Natural killer cell (primary cell): ENCODE measurements around the gene NSG2. TPM values are rescaled to one million over a fixed set of nuclear protein-coding genes. Genes with fewer than 3 reads are reported as not detected.

Source experiments
- ATAC-seq, 3 donors: fragments of 150-1000 bp in 2 of 3; fragments of 200-7000 bp in 1 of 3; cut with Tn5 transposase; 1 replicate in 1 of 3; 2 replicates in 2 of 3; pipeline ENCODE4 v1.10.0; 2021; ENCODE audit warnings: mild to moderate bottlenecking in 2 of 3, moderate library complexity in 2 of 3
- DNase-seq, 2 donors: peaks; one replicate each; pipeline versions ENCODE4 v3.0.0 to v3.0.0-alpha.2; 2013 to 2021; ENCODE audit warnings: mixed read lengths in 1 of 2
- H3K27ac ChIP-seq: one replicate; pipeline ENCODE4 v1.5.1; 2013; ENCODE audit warnings: mild to moderate bottlenecking, low read length
- H3K27me3 ChIP-seq: one replicate; pipeline ENCODE4 v1.6.1; 2013; ENCODE audit warnings: low read length; ENCODE audit not compliant: control insufficient read depth, insufficient read depth
- H3K36me3 ChIP-seq: one replicate; pipeline ENCODE4 v1.6.1; 2013; ENCODE audit warnings: low read length; ENCODE audit not compliant: control insufficient read depth, insufficient read depth
- H3K4me1 ChIP-seq: one replicate; pipeline ENCODE4 v1.6.1; 2013; ENCODE audit warnings: low read length; ENCODE audit not compliant: control insufficient read depth, insufficient read depth
- H3K4me3 ChIP-seq: one replicate; pipeline ENCODE4 v1.5.1; 2013; ENCODE audit warnings: low read length
- H3K9me3 ChIP-seq: one replicate; pipeline ENCODE4 v1.6.1; 2013; ENCODE audit warnings: low read length; ENCODE audit not compliant: control insufficient read depth, insufficient read depth
- H3K27ac Mint-ChIP-seq, 2 donors: one replicate each; pipeline ENCODE4 v1.8.0; 2022; ENCODE audit warnings: mild to moderate bottlenecking in 2 of 2, mixed read lengths in 2 of 2, moderate library complexity in 1 of 2
- H3K27me3 Mint-ChIP-seq, 2 donors: one replicate each; pipeline ENCODE4 v1.8.0; 2022; ENCODE audit warnings: low read depth in 2 of 2, mixed read lengths in 2 of 2
- H3K36me3 Mint-ChIP-seq: one replicate; pipeline ENCODE4 v1.8.0; 2022; ENCODE audit warnings: mixed read lengths
- H3K4me1 Mint-ChIP-seq, 2 donors: one replicate each; pipeline ENCODE4 v1.8.0; 2022; ENCODE audit warnings: mixed read lengths in 2 of 2
- H3K4me3 Mint-ChIP-seq: one replicate; pipeline ENCODE4 v1.8.0; 2022; ENCODE audit warnings: mild to moderate bottlenecking, moderate library complexity, mixed read lengths
- H3K9me3 Mint-ChIP-seq, 2 donors: one replicate each; pipeline ENCODE4 v1.8.0; 2022; ENCODE audit warnings: mixed read lengths in 2 of 2
- WGBS: methylation state at CpG from one replicate; pipeline ENCODE4 v1.1.7; 2013; ENCODE audit warnings: missing lambda C conversion rate; ENCODE audit not compliant: insufficient coverage; 5-methylcytosine and 5-hydroxymethylcytosine counted together
- intact Hi-C: fragments of 100-400 bp; cut with micrococcal nuclease; formaldehyde crosslinking; loops from one replicate; pipeline ENCODE4 v1.14.2; 2022
- total RNA-seq, 4 donors: library from RNA; stranded (reverse); fragments of 120-200 nt in 1 of 4; gene quantifications; one replicate each; pipeline versions ENCODE4 v1.2.3 to v1.2.4, GENCODE V29; 2013 to 2022
- TF ChIP-seq, protein P1 (sequence below): fragments of 200-600 bp; IDR thresholded peaks from one replicate; pipeline ENCODE4 v1.8.0; 2022; ENCODE audit warnings: antibody characterized with exemption

Gene NSG2
- total RNA-seq, 3 donors from 2014 or later (not counting 1 experiment from before 2014, with no cell fraction given) = not detected

DNA sequence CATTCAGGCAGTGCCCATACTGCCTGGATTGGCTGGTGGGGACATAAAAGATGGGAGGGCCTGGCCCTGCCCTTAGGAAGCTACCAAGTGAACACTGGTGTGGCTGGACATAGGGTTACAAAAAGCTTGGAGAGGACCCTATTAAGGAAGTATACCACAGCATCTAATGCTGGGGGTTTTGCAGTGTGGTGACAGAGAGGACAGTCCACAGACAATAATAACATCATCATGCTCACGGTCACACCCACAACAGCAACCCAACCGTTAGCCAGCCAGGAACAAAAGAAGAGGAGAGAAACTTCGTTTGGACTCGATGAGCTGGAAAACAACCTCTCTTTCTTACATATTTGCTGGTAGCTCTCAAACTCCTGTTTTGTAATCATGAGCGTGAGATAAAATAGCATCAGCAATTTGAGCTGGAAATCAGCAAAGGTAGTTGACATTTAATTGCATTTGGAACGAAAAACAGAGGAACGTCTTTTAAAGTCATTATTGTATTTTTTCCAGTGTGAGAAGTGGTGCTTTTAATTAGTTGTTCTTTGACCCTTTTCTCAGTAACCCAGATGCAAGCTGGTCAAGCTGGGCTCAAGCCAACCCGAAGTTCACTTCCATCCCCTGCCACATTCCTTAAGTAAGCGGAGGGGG, 73.4 kb downstream of the NSG2 start:
- H3K9me3 Mint-ChIP-seq = no peaks in the 10 kb centered on the region
- no peak overlapping the region for H3K27ac Mint-ChIP-seq
- Histone ChIP-seq H3K27me3 (no peaks in the 10 kb centered on the region), H3K36me3 (no peaks in the 10 kb centered on the region), H3K4me3 (no peak overlapping the region), H3K27ac (no peak overlapping the region), H3K9me3 (no peaks in the 10 kb centered on the region), H3K4me1 (no peaks in the 10 kb centered on the region)
- H3K4me3 Mint-ChIP-seq = no peak overlapping the region
- TF ChIP-seq, protein P1, sequence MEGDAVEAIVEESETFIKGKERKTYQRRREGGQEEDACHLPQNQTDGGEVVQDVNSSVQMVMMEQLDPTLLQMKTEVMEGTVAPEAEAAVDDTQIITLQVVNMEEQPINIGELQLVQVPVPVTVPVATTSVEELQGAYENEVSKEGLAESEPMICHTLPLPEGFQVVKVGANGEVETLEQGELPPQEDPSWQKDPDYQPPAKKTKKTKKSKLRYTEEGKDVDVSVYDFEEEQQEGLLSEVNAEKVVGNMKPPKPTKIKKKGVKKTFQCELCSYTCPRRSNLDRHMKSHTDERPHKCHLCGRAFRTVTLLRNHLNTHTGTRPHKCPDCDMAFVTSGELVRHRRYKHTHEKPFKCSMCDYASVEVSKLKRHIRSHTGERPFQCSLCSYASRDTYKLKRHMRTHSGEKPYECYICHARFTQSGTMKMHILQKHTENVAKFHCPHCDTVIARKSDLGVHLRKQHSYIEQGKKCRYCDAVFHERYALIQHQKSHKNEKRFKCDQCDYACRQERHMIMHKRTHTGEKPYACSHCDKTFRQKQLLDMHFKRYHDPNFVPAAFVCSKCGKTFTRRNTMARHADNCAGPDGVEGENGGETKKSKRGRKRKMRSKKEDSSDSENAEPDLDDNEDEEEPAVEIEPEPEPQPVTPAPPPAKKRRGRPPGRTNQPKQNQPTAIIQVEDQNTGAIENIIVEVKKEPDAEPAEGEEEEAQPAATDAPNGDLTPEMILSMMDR = no peak
- DNase-seq (no peak), ATAC-seq (no peak)
- H3K4me1 Mint-ChIP-seq = no peaks in the 10 kb centered on the region
- H3K36me3 Mint-ChIP-seq = no peaks in the 10 kb centered on the region
- intact Hi-C loops = no loop called here
- no peaks in the 10 kb centered on the region for H3K27me3 Mint-ChIP-seq
- 88% methylated on average over 9 of the region's 9 CpGs for WGBS

GRCh38 chr5:174119468-174119881, 74.0 kb downstream of the NSG2 start:
- TF ChIP-seq, protein P1 = no peak
- intact Hi-C loops = no loop called here
- Histone ChIP-seq H3K36me3 (no peaks in the 10 kb centered on the region), H3K9me3 (no peaks in the 10 kb centered on the region), H3K27ac (no peak overlapping the region), H3K4me1 (no peaks in the 10 kb centered on the region), H3K4me3 (no peak overlapping the region), H3K27me3 (no peaks in the 10 kb centered on the region)
- 70% methylated on average over 7 of the region's 8 CpGs for WGBS
- H3K27me3 Mint-ChIP-seq = no peaks in the 10 kb centered on the region
- no peak overlapping the region for H3K4me3 Mint-ChIP-seq
- no peak for ATAC-seq
- no peak overlapping the region for H3K27ac Mint-ChIP-seq
- no peaks in the 10 kb centered on the region for H3K9me3 Mint-ChIP-seq
- DNase-seq = no peak
- H3K4me1 Mint-ChIP-seq = no peaks in the 10 kb centered on the region
- H3K36me3 Mint-ChIP-seq = no peaks in the 10 kb centered on the region

DNA sequence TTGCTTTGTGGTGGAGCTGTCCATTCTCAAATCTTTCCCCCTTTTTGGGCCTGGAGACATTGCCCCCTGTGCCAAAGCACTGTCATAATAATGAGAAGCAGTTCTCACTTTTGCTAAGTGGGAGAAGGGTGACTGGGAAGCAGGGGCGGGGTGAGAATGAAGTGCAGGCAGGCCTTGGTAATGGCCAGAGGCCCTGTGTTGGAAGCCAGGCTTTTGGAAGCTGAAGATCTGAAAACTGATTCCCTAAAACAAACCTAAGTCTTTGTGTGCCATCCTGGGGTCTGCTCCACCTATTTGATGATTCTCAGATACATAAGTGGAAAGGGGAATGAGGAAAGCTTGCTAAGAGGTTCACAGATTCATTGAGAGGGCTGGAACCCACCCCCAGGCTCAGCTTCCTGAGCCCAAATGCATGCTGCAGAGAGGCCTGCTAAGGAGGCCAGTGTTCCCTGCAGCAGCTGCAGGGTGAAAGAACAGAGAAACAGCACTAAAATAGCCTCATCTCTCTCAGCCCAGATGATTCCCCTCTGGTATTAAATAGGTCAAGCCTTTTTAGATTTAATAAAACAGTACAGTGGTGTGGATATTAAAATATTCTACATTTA, 75.0 kb downstream of the NSG2 start:
- H3K9me3 ChIP-seq = no peaks in the 10 kb centered on the region
- ATAC-seq (no peak), DNase-seq (no peak)
- TF ChIP-seq, protein P1 = no peak
- no peak overlapping the region for H3K4me3 ChIP-seq
- no peaks in the 10 kb centered on the region for H3K9me3 Mint-ChIP-seq
- no peaks in the 10 kb centered on the region for H3K36me3 Mint-ChIP-seq
- no peaks in the 10 kb centered on the region for H3K27me3 ChIP-seq
- peaks cover 0 to 2% of the 10 kb centered on the region in 2 donors for H3K27me3 Mint-ChIP-seq
- WGBS = 91% methylated on average over 1 of the region's 1 CpG
- H3K4me3 Mint-ChIP-seq = no peak overlapping the region
- H3K4me1 Mint-ChIP-seq = no peaks in the 10 kb centered on the region
- no peaks in the 10 kb centered on the region for H3K36me3 ChIP-seq
- no peak overlapping the region for H3K27ac Mint-ChIP-seq
- H3K27ac ChIP-seq = no peak overlapping the region
- intact Hi-C loops = no loop called here
- no peaks in the 10 kb centered on the region for H3K4me1 ChIP-seq
